Measurements from ENCODE around the gene C17orf107. TPM values are rescaled to one million over a fixed set of nuclear protein-coding genes. Genes with fewer than 3 reads are reported as not detected.

The C17orf107 gene
- total RNA-seq, 4 donors from 2014 or later = 0.27 to 2.7 (median 0.92) TPM

- Histone ChIP-seq H3K36me3 (peaks cover 18 to 71% (median 23%) of the 10 kb centered on the region in 3 donors), H3K4me3 (peak overlapping the region; percentile 64 to 75 (median 72)), H3K9me3 (no peaks in the 10 kb centered on the region), H3K27ac (peak overlapping the region; percentile 89 to 97 (median 94)), H3K4me1 (peaks cover 46 to 75% (median 48%) of the 10 kb centered on the region in 3 donors), H3K27me3 (no peaks in the 10 kb centered on the region)
- 0 to 2% methylated on average over 9 to 15 of the region's 29 CpGs for WGBS, 2 donors
- intact Hi-C loops (cut with DNase I) = no loop called here
- DNase-seq = no peak
- no peak for TF ChIP-seq POLR2A (IDR thresholded peaks at IDR 0.05)
- TF ChIP-seq CTCF (IDR thresholded peaks at IDR 0.05) = no peak
Observed at GRCh38 chr17:4940555-4941318, 41.4 kb downstream of the C17orf107 start.

GRCh38 chr17:4941319-4941610 lies 41.9 kb downstream of the C17orf107 start:
- Histone ChIP-seq H3K9me3 (no peaks in the 10 kb centered on the region), H3K4me3 (peak overlapping the region; percentile 64 to 75 (median 72)), H3K4me1 (peaks cover 51 to 80% (median 52%) of the 10 kb centered on the region in 3 donors), H3K27ac (peak overlapping the region; percentile 89 to 97 (median 94)), H3K36me3 (peaks cover 17 to 71% (median 23%) of the 10 kb centered on the region in 3 donors), H3K27me3 (no peaks in the 10 kb centered on the region)
- DNase-seq = no peak
- 30 to 37% methylated on average over 4 of the region's 4 CpGs for WGBS, 2 donors
- intact Hi-C loops (cut with DNase I) = no loop called here
- no peak for TF ChIP-seq POLR2A (IDR thresholded peaks at IDR 0.05)
- TF ChIP-seq CTCF (IDR thresholded peaks at IDR 0.05) = no peak

- Histone ChIP-seq H3K27me3 (no peaks in the 10 kb centered on the region), H3K4me1 (peaks cover 57 to 88% (median 58%) of the 10 kb centered on the region in 3 donors), H3K27ac (peak overlapping the region in 2 of 4 donors; percentile 12 to 100), H3K36me3 (peaks cover 9 to 66% (median 17%) of the 10 kb centered on the region in 3 donors), H3K4me3 (no peak overlapping the region), H3K9me3 (no peaks in the 10 kb centered on the region)
- 64 to 73% methylated on average over 8 to 12 of the region's 13 CpGs for WGBS, 2 donors
- TF ChIP-seq CTCF (IDR thresholded peaks at IDR 0.05) (no peak), POLR2A (IDR thresholded peaks at IDR 0.05) (no peak)
- no peak for DNase-seq
- intact Hi-C loops (cut with DNase I) = no loop called here
Observed at GRCh38 chr17:4942760-4943508, 43.6 kb downstream of the C17orf107 start.

GRCh38 chr17:4944163-4944553 lies 44.8 kb downstream of the C17orf107 start:
- intact Hi-C loops (cut with DNase I) = no loop called here
- Histone ChIP-seq H3K27ac (peak overlapping the region; percentile 97 to 100 (median 98)), H3K4me3 (peak overlapping the region in 2 of 4 donors; percentile 91 to 96), H3K27me3 (no peaks in the 10 kb centered on the region), H3K9me3 (no peaks in the 10 kb centered on the region), H3K36me3 (peaks cover 4 to 59% (median 14%) of the 10 kb centered on the region in 3 donors), H3K4me1 (peaks cover 45 to 82% (median 45%) of the 10 kb centered on the region in 3 donors)
- no peak for TF ChIP-seq CTCF (IDR thresholded peaks at IDR 0.05)
- TF ChIP-seq POLR2A (IDR thresholded peaks at IDR 0.05) = no peak
- 11 to 34% methylated on average over 3 of the region's 3 CpGs for WGBS, 2 donors
- no peak for DNase-seq

Data from esophagus squamous epithelium (tissue), 5 donors.